ENCODE data around the gene FARS2.
"Not testable (repeated sequence)": the region's sequence is repeated elsewhere in the genome, so short reads cannot be mapped to it uniquely, and the experiment has no call there.

FARS2 gene

DNA sequence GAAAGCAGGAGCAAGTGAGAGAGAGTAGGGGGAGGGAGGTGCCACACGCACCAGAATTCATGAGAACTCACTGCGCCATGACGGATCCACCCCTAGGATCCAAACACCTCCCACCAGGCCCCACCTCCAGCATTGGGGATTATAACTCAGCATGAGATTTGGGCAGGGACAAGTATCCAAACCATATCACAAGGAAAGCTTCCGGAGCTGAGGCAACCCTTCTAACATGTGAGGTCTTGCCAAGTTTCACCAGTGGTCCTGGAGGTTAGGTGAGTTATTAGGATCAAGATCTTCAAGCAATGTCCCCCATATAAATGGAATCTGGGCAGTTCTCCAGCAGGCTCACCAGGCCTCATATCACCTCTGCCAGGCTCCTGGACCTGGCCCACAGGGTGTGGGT lies 437.0 kb downstream of the FARS2 start:
- DNase-seq (ENCODE audit: low spot score) = no peak

DNA sequence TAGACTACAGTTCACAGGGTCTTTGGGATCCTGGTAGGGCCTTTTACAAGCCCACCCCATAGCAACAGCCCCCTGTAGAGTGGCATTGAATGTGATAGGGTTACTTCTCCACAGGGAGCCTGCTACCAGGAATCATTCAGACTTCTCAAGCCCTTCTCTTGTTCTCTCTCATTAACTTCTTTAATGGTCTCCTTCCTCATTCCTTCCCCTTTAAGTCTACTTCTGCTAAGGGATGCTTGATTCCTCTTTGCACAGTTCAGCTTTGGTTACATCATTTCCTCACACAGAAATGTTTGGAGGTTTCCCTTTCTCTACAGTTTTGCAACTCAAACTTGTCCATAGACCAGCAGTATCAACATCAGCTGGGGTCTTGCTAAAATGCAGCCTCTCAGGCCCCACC lies 437.8 kb downstream of the FARS2 start:
- DNase-seq (ENCODE audit: low spot score) = not testable (repeated sequence)

- DNase-seq (ENCODE audit: low spot score) = no peak
Observed at GRCh38 chr6:5701174-5701573, 439.9 kb downstream of the FARS2 start.

- no peak for DNase-seq (ENCODE audit: low spot score)
Observed at GRCh38 chr6:5704708-5705107, 443.4 kb downstream of the FARS2 start.

GRCh38 chr6:5705252-5705651 lies 443.9 kb downstream of the FARS2 start:
- no peak for DNase-seq (ENCODE audit: low spot score)

DNA sequence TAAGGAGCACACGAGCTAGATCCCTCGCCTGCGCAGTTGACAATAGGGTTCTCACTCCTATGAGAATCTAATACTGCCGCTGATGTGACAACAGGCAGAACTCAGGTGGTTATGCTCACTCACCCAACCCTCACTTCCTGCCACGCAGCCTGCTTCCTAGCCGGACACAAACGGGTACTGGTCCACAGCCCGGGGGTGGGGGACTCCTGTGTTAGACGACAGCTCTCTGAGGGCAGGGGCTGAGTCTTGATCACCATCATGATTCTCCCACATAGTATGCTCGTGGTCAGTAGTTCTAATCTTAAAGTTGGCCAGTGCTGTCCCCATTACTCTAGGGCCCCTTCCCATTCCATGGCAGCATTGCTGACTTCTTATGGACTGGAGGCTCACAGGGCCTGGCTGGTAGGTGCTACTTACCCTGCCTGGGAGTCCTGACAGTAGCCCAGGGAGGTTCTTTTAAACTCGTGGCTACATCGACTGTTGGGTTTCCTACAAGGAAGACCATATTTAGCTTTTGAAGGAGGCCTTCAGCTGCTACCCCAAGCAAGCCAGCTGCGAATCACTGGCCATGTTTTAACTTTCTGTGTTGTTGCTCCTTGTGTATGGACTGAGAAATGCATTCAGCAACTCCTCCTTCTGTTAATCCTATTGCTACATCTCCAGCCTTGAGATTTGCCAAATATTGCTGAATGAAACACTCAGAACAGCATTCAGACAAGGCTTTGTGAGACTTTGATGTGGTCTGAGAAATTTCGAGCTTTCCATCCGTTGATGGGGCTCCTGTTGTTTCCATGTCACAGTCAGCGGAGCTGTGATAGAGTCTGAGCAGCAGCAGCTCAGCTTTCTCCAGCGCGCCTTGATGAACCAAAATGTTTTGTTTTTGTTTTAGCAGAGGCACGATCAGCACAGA lies 445.1 kb downstream of the FARS2 start:
- DNase-seq (ENCODE audit: low spot score) = no peak

DNA sequence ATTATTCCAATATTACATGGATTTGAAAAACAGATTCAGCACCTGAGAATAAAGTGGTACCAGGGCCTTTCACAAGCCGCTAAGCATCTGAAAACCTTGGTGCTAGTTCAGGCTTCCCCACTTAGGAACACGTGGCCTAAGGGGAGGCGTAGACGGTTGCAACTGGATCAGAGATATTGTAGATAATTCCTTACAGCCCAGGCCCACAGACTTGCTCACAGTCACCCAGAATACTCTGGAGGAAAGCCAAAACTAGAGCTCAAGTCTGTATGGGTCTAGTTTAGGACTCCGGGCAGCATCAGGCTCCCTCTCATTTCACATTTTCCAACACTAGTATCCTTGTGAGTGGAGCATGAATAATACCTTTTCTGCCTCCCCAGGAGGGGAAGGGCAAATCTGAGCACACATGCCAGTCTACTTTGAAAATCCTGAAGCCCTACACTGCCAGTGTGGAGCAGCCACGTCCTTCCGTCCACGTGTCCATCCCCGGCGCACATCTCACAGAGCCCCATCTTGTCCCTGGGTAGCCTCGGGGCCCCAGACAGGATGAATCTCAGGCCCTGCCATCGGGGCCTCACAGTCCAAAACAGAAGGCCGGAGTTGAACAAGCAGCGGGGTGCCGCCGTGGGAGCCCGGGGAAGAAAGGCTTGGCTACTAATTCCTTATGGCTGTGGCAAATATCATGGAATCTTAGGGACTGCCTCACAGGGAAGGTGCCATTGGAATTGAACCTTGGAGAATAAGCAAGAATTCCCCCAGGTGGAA lies 446.1 kb downstream of the FARS2 start:
- no peak for DNase-seq (ENCODE audit: low spot score)

GRCh38 chr6:5710516-5710915 lies 449.2 kb downstream of the FARS2 start:
- DNase-seq (ENCODE audit: low spot score) = no peak

GRCh38 chr6:5710936-5711335 lies 449.6 kb downstream of the FARS2 start:
- DNase-seq (ENCODE audit: low spot score) = no peak

- no peak for DNase-seq (ENCODE audit: low spot score)
Observed at GRCh38 chr6:5712349-5713215, 451.3 kb downstream of the FARS2 start.

GRCh38 chr6:5713519-5713918 lies 452.2 kb downstream of the FARS2 start:
- DNase-seq (ENCODE audit: low spot score) = no peak

GRCh38 chr6:5718231-5718947 lies 457.1 kb downstream of the FARS2 start:
- DNase-seq (ENCODE audit: low spot score) = no peak

DNA sequence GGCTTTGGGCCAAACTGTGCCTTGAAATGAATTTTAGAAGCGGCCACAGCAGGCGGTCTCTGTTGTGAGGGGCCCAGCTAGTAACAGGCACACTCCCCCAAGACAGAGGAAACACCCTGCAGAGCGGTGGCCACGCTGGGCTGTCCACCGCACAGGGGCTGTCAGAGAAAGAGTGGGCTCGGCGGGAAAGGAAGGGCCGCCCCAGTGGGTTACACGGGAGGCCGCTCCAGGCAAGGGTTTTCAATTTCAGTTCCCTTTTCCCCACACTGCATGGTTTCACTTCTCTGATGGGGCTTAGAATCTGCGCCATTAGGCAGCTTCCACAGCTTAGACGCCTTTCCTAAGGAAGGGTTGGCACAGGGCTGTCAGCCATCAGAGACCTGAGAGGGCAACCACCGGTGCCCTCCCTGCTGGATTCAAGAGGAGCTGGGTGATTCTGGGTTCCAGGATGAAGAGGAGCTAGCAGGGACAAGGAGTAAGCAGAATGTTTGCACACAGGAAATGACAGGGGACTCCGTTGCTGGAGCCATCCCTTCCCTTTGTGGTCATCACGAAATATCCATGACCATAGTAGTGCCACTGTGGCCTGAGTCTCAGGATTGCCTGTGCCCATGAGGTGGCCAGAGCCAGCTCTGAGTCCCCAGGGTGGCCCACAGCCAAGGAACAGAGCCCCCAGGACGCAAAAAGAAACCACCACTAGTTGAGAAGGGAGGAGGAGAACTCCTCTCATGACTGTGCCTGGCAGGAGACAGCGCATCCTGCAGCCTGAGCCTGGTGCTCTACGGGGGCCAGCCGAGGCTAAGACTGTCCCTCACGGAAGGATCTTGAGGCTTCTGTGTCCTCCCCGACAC lies 462.8 kb downstream of the FARS2 start:
- DNase-seq (ENCODE audit: low spot score) = no peak

GRCh38 chr6:5724911-5725310 lies 463.6 kb downstream of the FARS2 start:
- DNase-seq (ENCODE audit: low spot score) = no peak

DNA sequence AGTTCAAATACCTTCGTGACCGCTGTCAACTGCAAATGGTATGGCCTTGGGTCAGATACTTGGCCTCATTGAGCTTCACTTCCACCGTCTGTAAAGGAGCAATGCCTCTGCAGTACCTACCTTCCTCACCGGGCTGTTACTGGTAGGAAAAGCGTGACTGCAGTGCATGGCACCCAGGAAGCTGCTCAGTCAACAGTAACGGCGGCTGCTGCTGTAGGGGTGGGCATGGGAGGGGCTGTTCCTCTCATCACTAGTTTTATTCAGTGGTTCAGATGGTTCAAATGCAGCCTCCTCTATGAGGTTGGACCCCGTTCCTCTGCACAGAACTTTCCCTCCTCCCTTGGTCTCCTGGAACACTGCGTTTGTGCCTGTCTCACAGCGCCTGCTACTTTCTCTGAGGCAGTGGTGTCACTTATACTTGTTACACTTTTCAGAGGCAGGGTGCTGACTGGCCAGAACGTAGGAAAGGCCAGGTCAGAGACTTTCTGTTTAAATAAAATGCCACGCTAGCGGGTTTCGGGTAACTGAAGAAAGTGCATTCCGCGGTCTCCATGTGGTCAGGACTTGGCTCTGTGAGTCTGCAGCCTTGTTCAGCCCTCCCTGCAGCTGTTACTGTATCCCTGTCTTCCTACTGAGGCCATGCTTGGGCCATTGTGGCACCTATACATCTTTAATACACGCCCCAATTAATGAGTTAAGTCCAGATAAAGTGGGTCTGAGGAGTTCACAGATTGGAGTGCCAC lies 465.8 kb downstream of the FARS2 start:
- no peak for DNase-seq (ENCODE audit: low spot score)

DNA sequence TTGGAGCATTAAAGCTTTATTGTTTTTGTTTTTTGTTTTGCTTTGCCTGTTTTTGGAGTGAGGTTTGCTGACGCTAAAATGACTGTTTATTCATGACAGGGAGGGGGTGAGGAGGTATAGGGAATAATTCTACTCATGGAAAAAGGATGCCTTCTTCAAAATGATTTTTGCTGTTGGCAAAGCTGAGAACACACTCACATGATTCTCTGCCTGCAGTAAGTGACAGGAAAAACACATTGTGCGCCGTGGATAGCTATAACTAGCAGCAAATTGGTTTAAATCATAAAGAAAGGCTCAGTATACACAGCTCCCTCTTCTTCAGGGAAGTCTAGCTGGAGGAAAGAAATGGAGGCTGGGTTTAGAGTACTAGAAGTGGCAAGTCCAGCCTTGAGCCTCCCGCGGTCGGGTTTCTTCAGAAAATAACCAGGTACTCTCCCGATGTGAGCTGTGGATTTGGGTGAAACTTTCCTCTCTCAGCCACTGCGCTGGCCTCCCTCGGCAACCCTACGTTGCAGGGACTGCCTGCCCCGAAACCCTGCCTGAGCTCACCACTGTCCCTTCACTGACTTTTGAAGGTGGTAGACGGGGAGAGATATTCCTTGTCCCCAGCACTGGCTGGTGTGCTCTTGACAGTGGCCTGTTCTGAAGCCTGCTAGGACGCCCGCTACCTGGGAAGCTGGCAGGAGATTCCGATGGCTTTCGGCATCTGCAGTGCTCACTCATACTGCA lies 467.2 kb downstream of the FARS2 start:
- no peak for DNase-seq (ENCODE audit: low spot score)

- no peak for DNase-seq (ENCODE audit: low spot score)
Observed at GRCh38 chr6:5729080-5729434, 467.7 kb downstream of the FARS2 start.

DNA sequence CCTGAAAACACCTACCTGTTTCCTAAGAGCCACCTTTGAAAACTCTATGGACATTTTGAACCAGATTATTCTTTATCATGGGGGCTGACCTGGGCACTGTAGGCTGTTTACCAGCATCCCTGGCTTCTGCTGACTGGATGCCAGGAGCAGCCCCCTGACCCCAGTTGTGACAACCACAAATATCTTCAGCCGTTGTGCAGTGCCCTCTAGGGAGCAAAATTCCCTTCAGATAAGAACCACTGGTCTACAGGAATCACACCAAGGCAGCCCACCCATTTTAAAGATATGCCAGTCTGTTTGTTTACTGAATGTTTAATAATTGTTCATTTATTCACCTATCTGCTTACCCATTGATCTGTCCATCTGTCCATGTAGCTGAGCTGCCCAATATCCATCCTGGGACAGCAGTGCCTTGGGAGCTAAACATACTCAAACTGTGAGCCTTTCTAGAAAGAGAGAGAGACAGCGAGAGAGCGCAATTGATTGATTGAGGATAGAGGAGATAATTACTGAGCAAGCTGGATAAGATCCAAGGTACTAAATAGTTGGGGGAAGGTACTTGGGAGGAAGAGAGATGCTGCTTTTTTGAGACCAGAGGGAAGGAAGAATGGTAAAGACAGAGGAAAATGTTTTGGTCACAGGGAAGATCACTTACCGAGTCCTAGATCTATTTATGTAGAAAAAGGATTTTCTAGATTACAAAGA lies 468.7 kb downstream of the FARS2 start:
- no peak for DNase-seq (ENCODE audit: low spot score)

Measured in hematopoietic multipotent progenitor cell treated with erythropoietin and hydrocortisone succinate and interleukin-3 and kit ligand, for 17 days (in vitro differentiated cells).